ENCODE data around the gene RIMBP2. TPM values are rescaled to one million over a fixed set of nuclear protein-coding genes. Genes with fewer than 3 reads are reported as not detected.

The RIMBP2 gene
- total and polyA plus RNA-seq, 2 donors (not counting 1 experiment from before 2014, with no cell fraction given), result 0.17 TPM; not detected in 1

DNA sequence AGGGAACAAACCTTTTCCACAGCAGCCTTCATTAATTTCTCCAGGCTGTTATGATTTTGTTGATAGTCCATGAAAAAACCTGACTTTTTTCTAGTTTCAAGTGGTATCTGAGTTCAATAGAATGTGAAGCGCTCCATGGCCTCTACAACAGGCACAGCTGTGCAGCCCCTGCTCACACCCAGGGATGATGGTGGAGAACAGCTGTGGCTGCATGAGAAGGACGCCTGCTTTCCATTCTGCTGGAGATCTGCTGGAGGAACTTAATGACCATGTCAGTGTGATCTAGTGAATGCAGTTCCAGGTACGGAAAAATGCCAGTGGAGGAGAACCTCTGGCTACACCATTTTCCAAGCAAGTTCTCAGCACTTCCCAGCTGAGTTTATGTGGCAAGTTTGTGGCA is 297.8 kb downstream of the RIMBP2 start:
- no peaks in the 10 kb centered on the region for H3K79me2 ChIP-seq (ENCODE audit: control insufficient read depth, insufficient read depth, low read length)
- DNase-seq (ENCODE audit: low read depth in 2 of 2), result no peak
- H4K20me1 ChIP-seq (ENCODE audit: control insufficient read depth, extremely low read depth, insufficient read depth, low read length), result no peaks in the 10 kb centered on the region
- no peaks in the 10 kb centered on the region for H3K4me1 ChIP-seq (ENCODE audit: control insufficient read depth, extremely low read depth, insufficient read depth, low read length)
- H3K36me3 ChIP-seq (ENCODE audit: control insufficient read depth, insufficient read depth, low read length), result no peaks in the 10 kb centered on the region
- H3K9me3 ChIP-seq (ENCODE audit: control insufficient read depth, insufficient read depth, low read depth, low read length), result no peaks in the 10 kb centered on the region
- TF ChIP-seq, protein P1, sequence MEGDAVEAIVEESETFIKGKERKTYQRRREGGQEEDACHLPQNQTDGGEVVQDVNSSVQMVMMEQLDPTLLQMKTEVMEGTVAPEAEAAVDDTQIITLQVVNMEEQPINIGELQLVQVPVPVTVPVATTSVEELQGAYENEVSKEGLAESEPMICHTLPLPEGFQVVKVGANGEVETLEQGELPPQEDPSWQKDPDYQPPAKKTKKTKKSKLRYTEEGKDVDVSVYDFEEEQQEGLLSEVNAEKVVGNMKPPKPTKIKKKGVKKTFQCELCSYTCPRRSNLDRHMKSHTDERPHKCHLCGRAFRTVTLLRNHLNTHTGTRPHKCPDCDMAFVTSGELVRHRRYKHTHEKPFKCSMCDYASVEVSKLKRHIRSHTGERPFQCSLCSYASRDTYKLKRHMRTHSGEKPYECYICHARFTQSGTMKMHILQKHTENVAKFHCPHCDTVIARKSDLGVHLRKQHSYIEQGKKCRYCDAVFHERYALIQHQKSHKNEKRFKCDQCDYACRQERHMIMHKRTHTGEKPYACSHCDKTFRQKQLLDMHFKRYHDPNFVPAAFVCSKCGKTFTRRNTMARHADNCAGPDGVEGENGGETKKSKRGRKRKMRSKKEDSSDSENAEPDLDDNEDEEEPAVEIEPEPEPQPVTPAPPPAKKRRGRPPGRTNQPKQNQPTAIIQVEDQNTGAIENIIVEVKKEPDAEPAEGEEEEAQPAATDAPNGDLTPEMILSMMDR (conservative IDR thresholded peaks at IDR 0.05 in 1 of 2, IDR thresholded peaks at IDR 0.05 in 1 of 2; ENCODE audit: low read depth in 1 of 2, low read length in 2 of 2), result no peak
- TF ChIP-seq EZH2 (IDR thresholded peaks at IDR 0.05; ENCODE audit: low read length, missing control alignments), result no peak
- no peak overlapping the region for H3K4me2 ChIP-seq (ENCODE audit: extremely low read depth, insufficient read depth, low read length)
- H3K27me3 ChIP-seq (ENCODE audit: control insufficient read depth, insufficient read depth, low read length), result no peaks in the 10 kb centered on the region
- no peak overlapping the region for H3K27ac ChIP-seq (ENCODE audit: insufficient read depth, low read length)
- no peak overlapping the region for H2AFZ ChIP-seq (ENCODE audit: low read length)
- no peak overlapping the region for H3K9ac ChIP-seq (ENCODE audit: insufficient read depth, low read length)
- H3K4me3 ChIP-seq (replicated peaks in 1 of 4; ENCODE audit: control extremely low read depth in 1 of 4, insufficient read depth in 1 of 4, low read depth in 3 of 4, low read length in 4 of 4), result no peak overlapping the region

GRCh38 chr12:130414381-130414780 is 301.7 kb downstream of the RIMBP2 start:
- no peaks in the 10 kb centered on the region for H3K27me3 ChIP-seq (ENCODE audit: control insufficient read depth, insufficient read depth, low read length)
- no peaks in the 10 kb centered on the region for H4K20me1 ChIP-seq (ENCODE audit: control insufficient read depth, extremely low read depth, insufficient read depth, low read length)
- H3K4me2 ChIP-seq (ENCODE audit: extremely low read depth, insufficient read depth, low read length), result no peak overlapping the region
- no peak for DNase-seq (ENCODE audit: low read depth in 2 of 2)
- H3K79me2 ChIP-seq (ENCODE audit: control insufficient read depth, insufficient read depth, low read length), result no peaks in the 10 kb centered on the region
- no peaks in the 10 kb centered on the region for H3K36me3 ChIP-seq (ENCODE audit: control insufficient read depth, insufficient read depth, low read length)
- H3K9me3 ChIP-seq (ENCODE audit: control insufficient read depth, insufficient read depth, low read depth, low read length), result no peaks in the 10 kb centered on the region
- no peak for TF ChIP-seq EZH2 (IDR thresholded peaks at IDR 0.05; ENCODE audit: low read length, missing control alignments)
- TF ChIP-seq, protein P1 (conservative IDR thresholded peaks at IDR 0.05 in 1 of 2, IDR thresholded peaks at IDR 0.05 in 1 of 2; ENCODE audit: low read depth in 1 of 2, low read length in 2 of 2), result no peak
- H3K27ac ChIP-seq (ENCODE audit: insufficient read depth, low read length), result no peak overlapping the region
- no peak overlapping the region for H2AFZ ChIP-seq (ENCODE audit: low read length)
- H3K9ac ChIP-seq (ENCODE audit: insufficient read depth, low read length), result no peak overlapping the region
- no peaks in the 10 kb centered on the region for H3K4me1 ChIP-seq (ENCODE audit: control insufficient read depth, extremely low read depth, insufficient read depth, low read length)
- H3K4me3 ChIP-seq (replicated peaks in 1 of 4; ENCODE audit: control extremely low read depth in 1 of 4, insufficient read depth in 1 of 4, low read depth in 3 of 4, low read length in 4 of 4), result no peak overlapping the region

- DNase-seq (ENCODE audit: low read depth in 2 of 2), result no peak
- H3K27ac ChIP-seq (ENCODE audit: insufficient read depth, low read length), result no peak overlapping the region
- H3K79me2 ChIP-seq (ENCODE audit: control insufficient read depth, insufficient read depth, low read length), result no peaks in the 10 kb centered on the region
- H3K9ac ChIP-seq (ENCODE audit: insufficient read depth, low read length), result no peak overlapping the region
- H3K4me1 ChIP-seq (ENCODE audit: control insufficient read depth, extremely low read depth, insufficient read depth, low read length), result no peaks in the 10 kb centered on the region
- no peak overlapping the region for H2AFZ ChIP-seq (ENCODE audit: low read length)
- H3K9me3 ChIP-seq (ENCODE audit: control insufficient read depth, insufficient read depth, low read depth, low read length), result no peaks in the 10 kb centered on the region
- H3K4me3 ChIP-seq (replicated peaks in 1 of 4; ENCODE audit: control extremely low read depth in 1 of 4, insufficient read depth in 1 of 4, low read depth in 3 of 4, low read length in 4 of 4), result no peak overlapping the region
- H4K20me1 ChIP-seq (ENCODE audit: control insufficient read depth, extremely low read depth, insufficient read depth, low read length), result no peaks in the 10 kb centered on the region
- no peak overlapping the region for H3K4me2 ChIP-seq (ENCODE audit: extremely low read depth, insufficient read depth, low read length)
- H3K36me3 ChIP-seq (ENCODE audit: control insufficient read depth, insufficient read depth, low read length), result no peaks in the 10 kb centered on the region
- H3K27me3 ChIP-seq (ENCODE audit: control insufficient read depth, insufficient read depth, low read length), result no peaks in the 10 kb centered on the region
- TF ChIP-seq, protein P1 (conservative IDR thresholded peaks at IDR 0.05 in 1 of 2, IDR thresholded peaks at IDR 0.05 in 1 of 2; ENCODE audit: low read depth in 1 of 2, low read length in 2 of 2), result no peak
- TF ChIP-seq EZH2 (IDR thresholded peaks at IDR 0.05; ENCODE audit: low read length, missing control alignments), result no peak
Measured at GRCh38 chr12:130413909-130414308, 302.2 kb downstream of the RIMBP2 start.

Measured in fibroblast of lung (primary cell).